Smooth muscle cell (in vitro differentiated cells): Measurements from ENCODE around the gene TMEM100. TPM values are rescaled to one million over a fixed set of nuclear protein-coding genes. Genes with fewer than 3 reads are reported as not detected.

Source experiments
- DNase-seq: peaks from one replicate; lab custom pipeline; 2025; ENCODE audit not compliant: unreplicated experiment; lab: John Stamatoyannopoulos, UW
- H2AFZ ChIP-seq: fragments of 200-600 bp; sonication (generic); 2 replicates; pipeline ENCODE4 v1.6.0; 2016; ENCODE audit warnings: antibody characterized with exemption, low read depth, mild to moderate bottlenecking
- H3F3A ChIP-seq: fragments of 200-600 bp; sonication (generic); 2 replicates; pipeline ENCODE4 v1.6.0; 2017; ENCODE audit warnings: antibody characterized with exemption, low read depth
- H3K27ac ChIP-seq: fragments of 200-600 bp; sonication (generic); 2 replicates; pipeline ENCODE4 v1.5.1; 2016; ENCODE audit warnings: low read depth, mild to moderate bottlenecking
- H3K27me3 ChIP-seq: fragments of 200-600 bp; sonication (generic); 2 replicates; pipeline ENCODE4 v1.6.1; 2016; ENCODE audit warnings: low read depth, mild to moderate bottlenecking
- H3K36me3 ChIP-seq: fragments of 200-600 bp; sonication (generic); 2 replicates; pipeline ENCODE4 v1.5.1; 2016; ENCODE audit warnings: low read depth
- H3K4me1 ChIP-seq: fragments of 200-600 bp; sonication (generic); 2 replicates; pipeline ENCODE4 v1.5.1; 2016; ENCODE audit warnings: low read depth
- H3K4me2 ChIP-seq: fragments of 200-600 bp; sonication (generic); 2 replicates; pipeline ENCODE4 v1.6.0; 2016; ENCODE audit warnings: mild to moderate bottlenecking
- H3K4me3 ChIP-seq: fragments of 200-600 bp; sonication (generic); 2 replicates; pipeline ENCODE4 v1.5.1; 2016; ENCODE audit warnings: mild to moderate bottlenecking
- H3K79me2 ChIP-seq: fragments of 200-600 bp; sonication (generic); 2 replicates; pipeline ENCODE4 v1.6.0; 2016; ENCODE audit warnings: low read depth, mild to moderate bottlenecking
- H3K9ac ChIP-seq: fragments of 200-600 bp; sonication (generic); 2 replicates; pipeline ENCODE4 v1.6.0; 2016; ENCODE audit warnings: low read depth
- H3K9me3 ChIP-seq: fragments of 200-600 bp; sonication (generic); replicated peaks from 2 replicates; pipeline ENCODE4 v1.5.1; 2016; ENCODE audit warnings: low read depth
- H4K20me1 ChIP-seq: fragments of 200-600 bp; sonication (generic); 2 replicates; pipeline ENCODE4 v1.6.0; 2016; ENCODE audit warnings: low read depth
- WGBS: methylation state at CpG from one replicate; pipeline ENCODE4 v1.1.7; 2016; ENCODE audit warnings: low lambda C conversion rate; 5-methylcytosine and 5-hydroxymethylcytosine counted together
- polyA plus RNA-seq: library from polyadenylated mRNA; unstranded; fragments of >200 nt; fragmentation: Nextera tagmentation; extraction: Ambion mirVana; gene quantifications from 2 replicates; pipeline ENCODE4 v1.2.1, GENCODE V29; 2016
- total RNA-seq: library from RNA; depleted of rRNA; stranded (reverse); fragments of >200 nt; gene quantifications from 2 replicates; pipeline ENCODE4 v1.2.3, GENCODE V29; 2014
- TF ChIP-seq, protein P1 (sequence below): fragments of 200-600 bp; sonication (generic); IDR thresholded peaks from 2 replicates; pipeline ENCODE4 v1.5.1; 2017; ENCODE audit warnings: borderline replicate concordance, mild to moderate bottlenecking, antibody characterized with exemption; ENCODE audit not compliant: insufficient read depth, poor library complexity, severe bottlenecking

TMEM100 gene
- total and polyA plus RNA-seq, 2 experiments from 2014 or later, result 1.9 to 2.9 TPM

GRCh38 chr17:55680686-55681341, 41.9 kb downstream of the TMEM100 start:
- Histone ChIP-seq H3K4me3 (no peak overlapping the region), H3K27ac (no peak overlapping the region), H3K27me3 (no peaks in the 10 kb centered on the region), H3K79me2 (no peaks in the 10 kb centered on the region), H3F3A (no peaks in the 10 kb centered on the region), H2AFZ (no peak overlapping the region), H3K9ac (no peak overlapping the region), H3K9me3 (no peaks in the 10 kb centered on the region), H4K20me1 (no peaks in the 10 kb centered on the region), H3K4me1 (no peaks in the 10 kb centered on the region), H3K4me2 (no peak overlapping the region), H3K36me3 (no peaks in the 10 kb centered on the region)
- 72% methylated on average over 4 of the region's 4 CpGs for WGBS
- DNase-seq, result no peak
- TF ChIP-seq, protein P1, sequence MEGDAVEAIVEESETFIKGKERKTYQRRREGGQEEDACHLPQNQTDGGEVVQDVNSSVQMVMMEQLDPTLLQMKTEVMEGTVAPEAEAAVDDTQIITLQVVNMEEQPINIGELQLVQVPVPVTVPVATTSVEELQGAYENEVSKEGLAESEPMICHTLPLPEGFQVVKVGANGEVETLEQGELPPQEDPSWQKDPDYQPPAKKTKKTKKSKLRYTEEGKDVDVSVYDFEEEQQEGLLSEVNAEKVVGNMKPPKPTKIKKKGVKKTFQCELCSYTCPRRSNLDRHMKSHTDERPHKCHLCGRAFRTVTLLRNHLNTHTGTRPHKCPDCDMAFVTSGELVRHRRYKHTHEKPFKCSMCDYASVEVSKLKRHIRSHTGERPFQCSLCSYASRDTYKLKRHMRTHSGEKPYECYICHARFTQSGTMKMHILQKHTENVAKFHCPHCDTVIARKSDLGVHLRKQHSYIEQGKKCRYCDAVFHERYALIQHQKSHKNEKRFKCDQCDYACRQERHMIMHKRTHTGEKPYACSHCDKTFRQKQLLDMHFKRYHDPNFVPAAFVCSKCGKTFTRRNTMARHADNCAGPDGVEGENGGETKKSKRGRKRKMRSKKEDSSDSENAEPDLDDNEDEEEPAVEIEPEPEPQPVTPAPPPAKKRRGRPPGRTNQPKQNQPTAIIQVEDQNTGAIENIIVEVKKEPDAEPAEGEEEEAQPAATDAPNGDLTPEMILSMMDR, result no peak

DNA sequence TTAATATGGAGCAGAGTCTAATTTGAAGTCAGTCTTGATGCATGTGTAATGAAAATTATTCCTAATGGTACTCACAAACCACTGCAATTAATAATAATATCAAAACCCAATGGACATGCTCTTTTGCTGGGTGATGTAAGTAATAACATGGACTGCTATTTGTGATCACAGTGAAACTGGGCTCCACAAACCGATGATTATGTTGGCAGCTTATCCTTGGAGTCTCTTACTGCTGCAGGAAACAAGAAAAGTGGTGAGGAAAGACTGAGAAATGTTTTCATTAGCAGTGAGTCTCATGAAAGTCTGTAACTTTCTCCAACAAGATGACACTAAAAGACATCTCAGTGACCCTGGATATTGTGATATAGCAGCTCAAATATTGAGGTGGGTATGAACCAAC, 45.2 kb downstream of the TMEM100 start:
- H3K9me3 ChIP-seq, result no peaks in the 10 kb centered on the region
- no peak overlapping the region for H3K27ac ChIP-seq
- no peak overlapping the region for H3K4me2 ChIP-seq
- TF ChIP-seq, protein P1, result no peak
- H4K20me1 ChIP-seq, result no peaks in the 10 kb centered on the region
- H3K4me1 ChIP-seq, result no peaks in the 10 kb centered on the region
- H3K27me3 ChIP-seq, result no peaks in the 10 kb centered on the region
- no peaks in the 10 kb centered on the region for H3K79me2 ChIP-seq
- DNase-seq, result no peak
- H3K36me3 ChIP-seq, result no peaks in the 10 kb centered on the region
- WGBS, result 45% methylated on average over 1 of the region's 1 CpG
- no peak overlapping the region for H2AFZ ChIP-seq
- no peaks in the 10 kb centered on the region for H3F3A ChIP-seq
- H3K4me3 ChIP-seq, result no peak overlapping the region
- no peak overlapping the region for H3K9ac ChIP-seq

DNA sequence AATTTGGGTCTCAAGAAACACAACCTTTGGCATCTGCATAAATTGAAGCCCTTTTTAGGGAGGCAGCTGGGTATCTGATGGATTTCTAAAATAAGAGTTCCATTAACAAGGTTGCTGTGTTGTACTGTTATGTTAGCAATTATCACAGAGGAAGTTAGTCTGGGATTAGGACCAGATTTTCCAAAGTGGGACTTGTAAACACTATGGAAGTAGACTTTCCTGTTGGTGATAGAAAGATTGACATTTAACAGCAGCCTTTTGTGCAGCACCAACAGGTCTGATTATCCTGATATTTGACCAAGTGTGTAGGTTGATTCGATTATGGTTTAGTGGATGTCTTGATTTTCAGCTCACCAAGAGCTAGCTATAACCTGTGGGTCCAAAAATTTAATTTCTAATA, 46.4 kb downstream of the TMEM100 start:
- Histone ChIP-seq H3K36me3 (no peaks in the 10 kb centered on the region), H3K4me3 (no peak overlapping the region), H3F3A (no peaks in the 10 kb centered on the region), H3K27me3 (no peaks in the 10 kb centered on the region), H3K79me2 (no peaks in the 10 kb centered on the region), H3K9me3 (no peaks in the 10 kb centered on the region), H3K9ac (no peak overlapping the region), H3K27ac (no peak overlapping the region), H4K20me1 (no peaks in the 10 kb centered on the region), H3K4me1 (no peaks in the 10 kb centered on the region), H2AFZ (no peak overlapping the region), H3K4me2 (no peak overlapping the region)
- DNase-seq, result no peak
- 74% methylated on average over 1 of the region's 1 CpG for WGBS
- TF ChIP-seq, protein P1, result no peak
